GM18909 (cell line): ENCODE results near the gene SH3BP2.

Source experiments
- ATAC-seq: cut with Tn5 transposase; IDR thresholded peaks from one replicate; pipeline ENCODE4 v1.9.1; 2021; ENCODE audit warnings: mild to moderate bottlenecking; ENCODE audit not compliant: unreplicated experiment, poor library complexity

Gene SH3BP2

DNA sequence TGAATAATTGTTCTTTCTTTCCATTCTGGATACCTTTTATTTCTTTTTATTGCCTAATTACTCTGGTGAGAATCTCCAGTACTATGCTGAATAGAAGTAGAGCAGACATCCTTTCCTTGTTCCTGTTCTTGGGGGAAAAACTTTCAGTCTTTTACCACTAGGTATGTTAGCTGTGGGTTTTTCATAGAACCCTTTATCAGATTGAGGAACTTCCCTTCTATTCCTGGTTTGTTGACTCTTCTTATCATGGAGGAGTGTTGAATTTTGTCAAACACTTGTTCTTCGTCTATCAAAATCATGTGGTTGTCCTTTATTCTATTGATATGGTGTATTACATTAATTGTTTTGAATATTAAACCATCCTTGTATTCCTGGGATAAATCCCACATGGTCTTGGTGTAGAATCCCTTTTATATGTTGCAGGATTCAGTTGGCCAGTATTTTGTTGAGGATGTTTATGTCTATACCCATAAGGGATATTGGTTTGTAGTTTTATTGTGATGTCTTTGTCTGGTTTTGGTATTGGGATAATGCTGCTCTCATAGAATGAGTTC lies 23.6 kb downstream of the SH3BP2 start:
- ATAC-seq: no peak

DNA sequence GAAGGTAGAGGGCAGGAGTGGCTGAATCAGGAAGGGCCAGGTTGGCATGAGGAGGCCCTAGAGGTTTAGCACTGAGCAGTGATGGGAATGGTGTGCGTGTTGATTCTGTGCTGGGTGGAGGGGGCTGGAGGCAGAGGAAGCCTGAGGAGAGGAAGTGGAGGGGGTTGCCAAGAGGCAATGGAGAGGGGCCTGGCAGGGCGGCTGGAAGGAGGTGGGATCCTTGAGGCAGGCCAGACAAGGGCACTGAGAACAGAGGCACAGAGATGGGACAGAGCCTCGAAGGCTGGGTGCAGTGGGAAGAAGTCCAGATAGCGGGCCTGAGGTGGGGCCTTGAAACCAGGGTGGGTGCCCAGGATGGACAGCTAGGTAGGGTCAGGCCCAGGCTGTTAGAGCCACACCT lies 24.3 kb downstream of the SH3BP2 start:
- ATAC-seq: no peak

DNA sequence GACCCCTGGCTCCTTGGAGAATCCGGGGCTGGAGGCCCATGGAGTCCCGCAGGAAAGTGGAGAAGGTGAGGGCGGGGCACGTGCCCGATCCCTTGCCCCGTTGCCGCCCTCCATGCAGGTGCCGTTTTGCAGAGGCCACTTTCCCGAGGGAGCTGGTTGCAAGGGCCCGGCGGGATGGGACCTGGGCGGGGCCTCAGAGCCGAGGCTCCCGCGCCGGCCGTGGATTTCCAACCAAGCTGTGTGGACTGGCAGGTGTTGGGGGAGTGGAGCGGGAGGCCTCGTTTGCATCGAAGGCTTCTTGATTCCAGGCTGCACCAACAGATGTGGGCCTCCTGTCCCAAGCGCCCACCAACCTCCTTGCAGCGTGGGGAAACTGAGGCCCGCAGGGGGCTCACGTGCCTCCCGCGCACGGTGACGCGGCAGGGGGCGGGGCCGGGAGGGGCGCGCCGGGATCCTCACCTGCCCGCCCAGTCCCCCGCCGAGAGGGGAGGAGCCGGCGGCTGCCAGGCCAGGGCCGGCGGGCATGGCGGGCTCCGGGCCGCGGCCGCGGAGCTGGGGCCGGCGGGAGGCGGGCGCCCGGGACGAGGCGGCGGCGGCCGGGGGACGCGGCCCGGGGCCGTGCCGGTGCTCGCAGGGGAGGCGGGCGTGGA lies 24.9 kb downstream of the SH3BP2 start:
- ATAC-seq: no peak

DNA sequence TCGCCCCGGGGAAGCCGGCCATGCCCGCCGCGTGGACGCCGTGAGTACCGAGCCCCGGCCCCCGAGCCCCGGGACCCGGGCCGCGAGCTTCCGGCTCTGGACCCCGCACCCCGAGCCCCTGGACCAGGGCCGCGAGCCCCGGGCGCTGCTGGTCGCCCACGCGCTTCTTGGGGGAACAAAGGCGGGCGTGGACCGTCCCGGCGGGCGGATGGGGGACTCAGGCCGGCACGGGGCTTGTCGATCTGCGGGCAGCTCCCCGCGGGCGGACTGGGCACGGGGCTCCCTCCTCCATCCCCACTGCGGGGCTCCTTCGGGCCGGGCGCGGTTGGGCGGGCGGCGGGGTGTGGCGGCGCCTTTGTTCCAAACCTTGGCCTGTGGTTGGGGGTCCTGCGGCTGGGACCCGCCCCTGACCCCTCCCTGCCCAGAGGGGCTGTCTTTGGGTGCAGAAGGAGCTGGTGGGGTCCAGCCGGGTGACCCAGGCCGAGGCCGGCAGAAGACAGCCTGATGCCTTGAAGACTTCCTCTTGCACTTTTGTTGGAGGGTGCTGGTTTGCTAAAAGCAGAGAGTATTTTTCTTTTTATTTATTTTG lies 25.6 kb downstream of the SH3BP2 start:
- ATAC-seq: no peak

DNA sequence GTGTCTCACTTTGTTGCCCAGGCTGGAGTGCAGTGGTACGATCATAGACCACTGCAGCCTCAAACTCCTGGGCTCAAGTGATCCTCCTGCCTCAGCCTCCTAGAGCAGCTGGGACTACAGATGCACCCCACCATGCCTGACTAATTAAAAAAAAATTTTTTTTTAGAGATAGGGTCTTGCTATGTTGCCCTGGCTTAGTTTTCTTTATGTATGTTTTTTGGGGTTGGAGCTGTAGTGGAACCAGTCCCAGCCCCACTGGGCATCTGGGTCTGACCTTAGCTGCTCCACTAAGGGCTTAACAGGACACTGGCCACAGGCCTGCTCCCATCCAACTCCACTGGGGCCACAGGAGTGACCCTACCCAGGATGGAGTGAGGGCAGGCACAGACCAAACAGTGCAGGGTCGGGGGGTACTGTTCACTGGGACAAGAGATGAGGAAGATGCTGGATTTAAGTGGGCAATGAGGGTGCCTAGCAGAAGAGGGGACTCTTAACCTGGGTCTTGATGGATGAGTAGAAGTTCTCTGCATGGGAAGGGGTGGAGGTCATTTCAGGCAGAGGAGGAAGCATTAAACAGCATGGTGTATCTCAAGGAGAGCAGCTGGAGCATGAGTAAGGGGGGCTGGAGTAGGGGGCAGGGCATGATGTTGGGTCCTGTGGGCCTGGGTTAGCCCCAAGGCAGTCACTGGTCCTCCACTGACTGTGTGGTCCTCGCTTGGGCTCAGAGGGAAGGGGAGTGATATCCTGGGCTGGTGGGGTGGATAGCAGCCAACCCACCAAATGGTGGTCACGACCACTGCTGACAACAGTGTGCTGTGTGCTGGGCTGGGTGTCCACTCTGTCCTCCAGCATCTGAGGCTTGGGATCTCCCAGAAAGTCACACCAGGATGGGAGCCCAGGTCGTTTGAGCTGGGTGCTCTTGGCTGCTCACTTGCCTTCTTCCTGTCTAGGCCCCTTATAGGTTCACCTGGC lies 26.6 kb downstream of the SH3BP2 start:
- ATAC-seq: no peak

DNA sequence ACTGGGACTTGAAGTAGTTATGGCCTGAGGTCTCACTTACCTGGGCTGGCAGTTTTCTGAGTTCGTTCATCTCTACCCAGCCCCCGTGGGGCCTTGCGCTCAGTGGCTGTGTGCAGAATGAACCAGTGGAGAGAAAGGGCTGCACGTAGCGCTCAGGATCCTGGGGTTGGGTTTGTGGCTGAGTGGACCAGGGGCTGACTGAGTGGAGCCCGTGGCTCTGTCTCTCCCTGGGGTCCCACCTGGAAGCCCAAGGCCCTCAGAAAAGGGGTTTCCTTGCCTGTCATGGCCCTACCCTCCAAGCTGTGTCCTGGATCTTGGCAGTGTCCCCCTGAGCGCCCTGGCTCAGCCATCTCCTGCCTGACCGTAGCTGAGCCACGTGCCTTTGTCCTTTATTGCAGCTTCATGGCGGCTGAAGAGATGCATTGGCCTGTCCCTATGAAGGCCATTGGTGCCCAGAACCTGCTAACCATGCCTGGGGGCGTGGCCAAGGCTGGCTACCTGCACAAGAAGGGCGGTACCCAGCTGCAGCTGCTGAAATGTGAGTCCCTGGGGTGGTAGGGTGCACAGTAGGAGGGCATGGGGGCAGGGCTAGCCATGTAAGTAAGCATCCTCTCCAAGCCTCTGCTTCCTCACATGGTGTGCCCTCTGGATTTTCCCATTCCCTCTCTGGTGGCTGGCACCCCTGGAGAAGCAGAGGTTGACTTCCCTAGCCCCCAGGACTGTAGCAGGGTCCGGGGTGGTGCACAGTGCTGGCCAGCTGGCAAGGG lies 27.5 kb downstream of the SH3BP2 start:
- ATAC-seq: no peak

DNA sequence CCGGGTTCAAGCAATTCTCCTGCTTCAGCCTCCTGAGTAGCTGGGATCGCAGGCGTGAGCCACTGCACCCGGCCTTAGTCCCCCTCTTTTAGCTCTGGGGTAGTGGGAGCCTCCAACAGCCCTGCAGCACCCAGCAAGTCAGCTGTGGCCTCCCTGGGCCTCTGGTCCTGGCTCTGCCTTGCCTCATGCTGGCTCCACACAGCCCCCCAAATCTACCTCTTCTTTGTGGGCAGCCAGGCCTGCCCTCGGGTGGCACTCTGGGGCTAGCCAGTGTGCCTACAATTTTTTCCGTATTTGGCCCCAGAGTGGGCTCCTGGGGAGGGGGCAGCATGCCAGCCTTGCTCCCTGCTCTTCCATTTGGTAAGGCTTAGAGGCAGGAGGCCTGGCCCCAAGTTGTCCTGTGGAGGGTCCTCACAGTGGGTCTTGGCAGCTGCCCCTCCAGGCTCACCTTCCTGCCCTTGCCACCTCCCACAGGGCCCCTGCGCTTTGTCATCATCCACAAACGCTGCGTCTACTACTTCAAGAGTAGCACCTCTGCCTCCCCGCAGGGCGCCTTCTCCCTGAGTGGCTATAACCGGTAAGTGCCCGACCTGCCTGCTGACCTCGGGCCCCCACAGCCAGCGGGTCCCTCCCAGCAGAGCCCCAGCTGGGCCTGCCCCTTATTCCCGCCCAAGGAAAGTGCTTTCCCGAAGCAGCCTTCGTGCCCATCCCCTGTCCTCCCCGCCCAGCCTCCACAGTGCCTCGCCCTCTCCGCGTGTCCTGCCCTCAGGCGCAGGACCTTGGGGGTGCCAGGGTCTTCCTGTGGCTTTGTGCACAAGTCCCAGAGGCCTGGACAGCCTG lies 29.8 kb downstream of the SH3BP2 start:
- no peak for ATAC-seq

DNA sequence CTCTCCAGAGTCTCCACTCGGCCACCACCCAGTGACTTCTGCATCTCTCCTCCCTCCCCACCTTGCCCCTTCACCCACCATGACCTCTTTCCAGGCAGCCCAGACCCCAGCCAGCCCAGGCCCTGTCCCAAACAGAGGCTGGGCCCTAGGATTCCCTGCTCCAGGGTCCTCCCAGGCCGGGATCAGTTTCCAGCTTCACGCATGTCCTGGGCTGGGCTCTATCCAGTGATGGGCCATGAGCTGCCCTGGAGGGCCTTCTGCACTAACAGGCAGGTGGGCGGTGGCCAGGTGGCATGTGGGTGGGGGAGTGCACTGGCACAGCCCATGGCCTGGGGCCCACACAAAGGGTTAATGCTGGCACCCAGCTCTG lies 30.4 kb downstream of the SH3BP2 start:
- no peak for ATAC-seq

DNA sequence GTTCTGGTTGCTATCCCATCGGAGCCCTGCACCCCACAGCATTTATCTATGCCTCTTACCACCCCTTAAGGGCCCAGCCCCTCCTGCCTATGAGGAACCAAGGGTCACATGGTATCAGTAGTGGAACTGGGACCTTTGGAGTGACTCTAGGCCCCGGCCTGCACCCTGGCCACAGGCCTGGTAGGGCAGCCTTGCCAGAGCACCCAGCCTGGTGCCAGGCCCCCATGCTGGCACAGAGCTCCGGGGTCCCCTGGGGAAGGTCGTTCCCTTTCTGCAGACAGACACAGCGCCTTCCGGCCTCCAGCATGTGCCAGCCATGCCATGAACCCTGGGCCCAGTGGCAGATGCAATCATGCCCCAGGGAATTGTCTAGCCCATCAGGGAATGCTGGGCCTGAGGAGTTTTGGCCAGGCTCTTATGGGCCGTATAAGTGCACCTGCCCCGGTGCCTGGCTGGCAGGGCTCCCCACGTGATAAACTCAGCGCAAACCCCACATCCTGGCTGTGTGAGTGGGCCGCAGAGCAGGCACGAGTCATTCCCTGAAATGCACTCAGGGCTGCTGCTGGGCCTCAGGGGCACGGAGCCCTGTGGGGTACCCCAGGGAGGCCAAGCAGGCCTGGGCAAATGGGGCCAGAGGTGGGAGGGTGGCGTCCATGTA lies 30.9 kb downstream of the SH3BP2 start:
- no peak for ATAC-seq

DNA sequence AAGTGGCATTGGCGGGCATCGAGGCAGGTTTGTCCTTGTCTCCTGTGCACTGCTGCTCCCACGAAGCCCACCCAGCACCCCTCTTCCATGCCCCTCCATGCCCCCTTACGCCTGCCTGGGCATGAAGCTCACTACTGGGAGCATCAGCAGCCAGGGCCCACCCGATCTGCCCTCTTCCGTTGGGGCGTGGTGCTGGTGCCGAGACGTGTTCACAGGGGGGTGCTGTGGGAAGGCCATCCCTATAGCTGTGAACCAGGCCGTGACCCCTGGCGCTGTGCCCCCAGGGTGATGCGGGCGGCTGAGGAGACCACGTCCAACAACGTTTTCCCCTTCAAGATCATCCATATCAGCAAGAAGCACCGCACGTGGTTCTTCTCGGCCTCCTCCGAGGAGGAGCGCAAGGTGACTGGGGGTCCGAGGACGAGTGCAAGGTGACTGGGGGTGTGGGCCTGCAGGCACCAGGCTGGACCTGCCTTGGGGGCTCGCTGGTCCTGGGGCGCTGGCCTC lies 31.5 kb downstream of the SH3BP2 start:
- no peak for ATAC-seq

DNA sequence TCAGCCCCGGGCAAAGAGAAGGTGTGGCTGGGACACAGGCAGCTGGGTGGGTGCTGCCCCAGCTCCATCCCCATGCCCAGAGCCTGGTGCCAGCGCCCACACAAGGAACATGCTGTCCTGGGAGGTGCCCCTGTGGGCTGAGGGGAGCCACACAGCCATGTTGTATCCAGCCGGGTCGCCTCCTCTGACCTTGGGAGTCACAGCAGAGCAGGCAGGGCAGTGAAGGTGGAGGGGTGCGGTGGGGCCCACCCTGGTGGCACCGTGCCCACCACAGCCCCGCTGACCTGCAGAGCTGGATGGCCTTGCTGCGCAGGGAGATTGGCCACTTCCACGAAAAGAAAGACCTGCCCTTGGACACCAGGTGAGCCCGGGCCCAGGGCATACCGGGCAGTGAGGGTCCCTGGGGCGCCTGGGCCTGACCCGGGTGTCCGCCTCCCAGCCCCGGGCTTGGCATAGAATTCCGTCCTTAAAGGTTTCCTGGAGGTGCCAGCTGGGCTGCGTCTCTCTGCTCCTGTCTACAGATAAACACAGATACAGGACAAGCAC lies 32.0 kb downstream of the SH3BP2 start:
- ATAC-seq: no peak

DNA sequence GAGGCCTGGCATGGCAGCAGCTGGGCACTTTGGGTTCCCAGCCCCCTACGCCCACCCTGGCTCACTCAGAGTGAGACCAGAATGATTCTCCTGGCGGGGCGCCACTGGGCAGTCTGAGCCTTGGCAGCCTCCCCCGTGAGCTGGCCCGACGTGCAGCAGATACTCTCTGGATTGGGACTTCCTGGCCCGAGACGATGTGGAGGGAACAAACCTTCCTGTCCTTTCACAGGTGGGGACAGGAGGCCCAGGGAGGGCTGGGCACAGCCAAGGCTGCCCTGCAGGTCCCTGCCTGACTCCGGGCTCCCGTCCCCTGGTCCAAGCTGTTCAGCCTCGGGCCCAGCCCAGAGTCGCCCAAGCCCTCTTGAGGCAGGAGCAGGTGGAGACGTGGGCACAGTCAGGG lies 32.9 kb downstream of the SH3BP2 start:
- no peak for ATAC-seq

DNA sequence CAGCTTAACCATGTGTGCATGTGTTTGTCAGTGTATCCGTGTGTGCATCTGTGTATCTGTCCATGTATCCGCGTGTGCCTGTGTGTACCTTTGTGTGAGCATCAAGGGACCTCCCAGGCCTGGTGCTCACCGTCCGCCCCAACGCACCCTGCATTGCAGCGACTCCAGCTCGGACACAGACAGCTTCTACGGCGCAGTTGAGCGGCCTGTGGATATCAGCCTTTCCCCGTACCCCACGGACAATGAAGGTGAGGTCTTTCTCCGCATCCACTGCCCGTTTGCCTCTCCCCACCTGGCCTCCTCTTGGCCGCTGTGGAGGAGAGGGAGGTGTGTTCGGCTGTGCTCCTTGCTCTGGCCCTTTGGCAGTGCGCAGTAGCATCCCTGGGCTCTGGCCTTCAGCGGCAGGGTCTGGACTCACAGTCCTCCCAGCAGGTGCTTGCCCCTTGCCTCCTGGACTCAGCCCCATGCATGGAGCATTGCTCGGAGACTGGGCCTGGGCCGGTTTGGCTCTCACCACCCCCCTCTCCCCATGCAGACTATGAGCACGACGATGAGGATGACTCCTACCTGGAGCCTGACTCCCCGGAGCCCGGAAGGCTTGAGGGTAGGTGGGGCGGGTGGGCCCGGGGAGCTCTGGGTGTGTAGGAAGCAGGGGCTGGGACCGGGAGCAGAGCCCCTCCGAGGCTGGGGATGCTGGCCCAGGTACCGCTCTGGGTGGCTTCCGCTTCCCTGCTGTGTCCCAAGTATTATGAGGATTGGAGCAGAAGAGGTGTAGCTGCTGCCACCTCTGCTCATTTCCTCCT lies 34.4 kb downstream of the SH3BP2 start:
- ATAC-seq: no peak

DNA sequence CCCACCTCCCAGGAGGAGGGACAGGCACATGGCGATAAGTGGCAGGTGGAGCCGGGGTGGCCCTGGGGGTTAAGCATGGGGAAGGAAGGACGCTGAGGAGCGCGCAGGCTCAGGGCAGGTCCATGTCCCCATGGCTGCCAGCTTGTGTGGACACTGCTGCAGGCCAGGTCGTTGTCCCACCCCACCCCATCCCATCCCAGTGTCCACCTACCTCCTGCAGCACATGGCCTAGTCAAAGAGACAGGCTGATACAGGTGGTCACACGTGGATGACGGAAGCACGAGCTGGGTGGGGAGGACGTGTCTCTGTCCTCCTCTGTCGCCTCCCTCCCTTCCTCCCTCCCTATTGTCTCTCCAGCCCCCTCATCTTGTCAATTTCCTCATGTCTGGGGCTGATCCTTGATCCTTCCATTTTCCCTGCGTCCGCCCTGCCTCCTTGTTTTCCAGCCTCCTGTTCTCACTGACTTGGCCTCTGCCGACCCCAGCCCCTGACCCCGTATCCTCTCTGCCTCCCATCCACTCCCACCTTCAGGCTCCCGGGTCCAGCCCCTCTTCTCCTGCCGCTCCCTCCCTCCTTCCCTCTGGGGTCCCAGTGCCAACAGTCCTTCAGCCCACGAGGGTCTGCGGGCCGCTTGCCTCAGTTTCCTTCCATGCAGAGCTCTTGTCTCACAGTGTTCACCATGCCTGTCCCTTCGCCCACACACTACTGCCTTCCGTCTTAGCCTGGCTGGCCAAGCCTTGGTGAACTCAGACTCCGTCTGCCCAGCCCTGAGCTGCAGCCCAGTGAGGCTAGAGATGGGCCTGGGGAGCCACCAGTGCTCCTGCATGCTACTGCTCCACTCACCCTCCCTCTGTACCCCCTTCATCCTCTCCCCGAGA lies 35.2 kb downstream of the SH3BP2 start:
- ATAC-seq: no peak

DNA sequence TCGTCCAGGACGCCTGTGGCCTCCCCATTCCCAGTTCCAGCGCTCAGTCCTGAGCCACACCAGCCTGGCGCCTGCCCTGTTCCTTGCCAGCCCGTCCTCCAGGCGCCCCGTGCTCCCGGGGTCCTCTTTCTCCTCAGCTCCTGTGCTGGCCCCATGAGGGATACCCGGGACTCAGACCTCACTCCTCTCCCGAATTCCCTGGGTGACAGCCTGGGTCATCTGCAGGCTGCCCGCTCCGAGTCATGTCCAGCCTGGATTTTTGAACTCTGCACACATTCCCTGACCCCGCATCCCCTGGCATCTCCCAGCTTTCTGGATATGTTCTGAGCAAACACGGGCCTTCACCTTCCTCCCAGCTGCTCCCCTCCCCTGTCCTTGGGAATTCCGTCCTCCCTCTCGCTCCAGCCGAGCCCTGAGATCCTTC lies 35.9 kb downstream of the SH3BP2 start:
- ATAC-seq: no peak

DNA sequence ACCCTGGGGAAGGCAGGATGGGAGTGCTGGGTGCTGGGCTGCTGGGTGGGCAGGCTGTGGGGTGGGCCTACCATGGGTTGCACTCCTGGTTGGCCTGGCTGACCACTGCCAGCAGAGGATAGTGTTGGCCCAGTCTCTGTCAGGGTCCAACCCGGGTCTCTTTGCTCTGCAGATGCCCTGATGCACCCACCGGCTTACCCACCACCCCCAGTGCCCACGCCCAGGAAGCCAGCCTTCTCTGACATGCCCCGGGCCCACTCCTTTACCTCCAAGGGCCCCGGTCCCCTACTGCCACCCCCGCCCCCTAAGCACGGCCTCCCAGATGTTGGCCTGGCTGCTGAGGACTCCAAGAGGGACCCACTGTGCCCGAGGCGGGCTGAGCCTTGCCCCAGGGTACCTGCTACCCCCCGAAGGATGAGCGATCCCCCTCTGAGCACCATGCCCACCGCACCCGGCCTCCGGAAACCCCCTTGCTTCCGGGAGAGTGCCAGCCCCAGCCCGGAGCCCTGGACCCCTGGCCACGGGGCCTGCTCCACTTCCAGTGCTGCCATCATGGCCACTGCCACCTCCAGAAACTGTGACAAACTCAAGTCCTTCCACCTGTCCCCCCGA lies 36.5 kb downstream of the SH3BP2 start:
- no peak for ATAC-seq
